ENCODE data around the gene ASB9.
"Not testable (repeated sequence)": the region's sequence is repeated elsewhere in the genome, so short reads cannot be mapped to it uniquely, and the experiment has no call there.

Gene ASB9

DNA sequence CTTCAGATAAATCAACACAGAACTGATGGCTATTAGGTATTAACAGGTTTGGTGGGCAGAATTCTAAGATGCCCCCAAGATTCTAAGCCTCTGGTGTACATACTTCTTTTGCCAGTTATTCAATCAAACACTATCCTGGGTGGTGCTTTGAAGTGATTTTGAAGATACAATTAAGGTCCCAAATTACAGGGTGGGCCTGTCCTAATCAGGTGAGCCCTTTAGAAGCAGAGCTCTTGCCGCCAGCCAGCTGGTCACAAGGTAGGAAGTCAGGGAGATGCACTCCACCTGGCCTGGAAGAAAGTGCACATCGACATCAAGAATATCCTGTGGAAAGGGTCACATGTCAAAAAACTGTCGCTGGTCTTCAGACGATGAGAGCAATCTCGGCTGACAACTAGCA, 29.5 kb downstream of the ASB9 start:
- no peak for DNase-seq

DNA sequence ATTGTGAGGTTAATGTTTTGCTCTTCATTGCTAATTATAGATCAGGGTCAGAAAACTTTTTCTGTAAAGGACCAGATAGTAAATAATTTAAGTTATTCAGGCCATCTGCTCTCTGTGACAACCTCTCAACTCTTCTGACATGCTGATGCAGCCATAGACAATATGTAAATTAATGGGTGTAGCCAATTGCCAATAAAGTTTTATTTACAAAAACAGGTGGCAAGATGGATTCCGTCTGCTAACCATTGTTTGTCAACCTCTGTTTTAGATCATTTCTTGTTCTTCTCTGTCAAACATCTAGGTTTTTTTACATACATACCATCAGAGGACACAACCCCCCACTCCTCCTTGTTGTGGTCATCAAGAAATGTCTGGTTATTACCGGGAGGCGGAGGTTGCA, 33.7 kb downstream of the ASB9 start:
- DNase-seq: no peak

GRCh38 chrX:15235001-15235400, 34.9 kb downstream of the ASB9 start:
- DNase-seq: no peak

GRCh38 chrX:15233416-15234015, 36.4 kb downstream of the ASB9 start:
- DNase-seq: no peak

GRCh38 chrX:15224747-15225146, 45.1 kb downstream of the ASB9 start:
- no peak for DNase-seq

- no peak for DNase-seq
These were observed 48.6 kb downstream of the ASB9 start for GRCh38 chrX:15221321-15221720.

GRCh38 chrX:15217161-15217560, 52.7 kb downstream of the ASB9 start:
- no peak for DNase-seq

DNA sequence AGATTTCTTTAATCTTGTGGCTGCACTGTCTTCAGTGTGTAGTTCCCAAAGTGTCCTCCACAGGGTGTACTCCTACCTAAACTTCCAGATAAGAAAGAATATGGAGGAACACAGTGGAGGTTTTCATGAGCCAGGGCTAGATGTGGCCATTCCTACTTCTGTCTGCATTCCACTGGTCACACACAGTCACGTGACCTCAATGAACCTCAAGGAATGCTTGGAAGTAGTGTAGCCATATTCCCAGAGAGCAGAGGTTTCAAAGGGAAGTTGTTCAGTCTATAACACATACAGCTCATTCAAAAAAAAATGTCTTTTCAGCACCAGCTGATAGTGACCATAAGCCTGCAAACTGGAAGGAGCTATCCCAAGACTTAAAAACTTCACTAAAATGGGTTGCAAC, 53.6 kb downstream of the ASB9 start:
- no peak for DNase-seq

GRCh38 chrX:15215366-15215765, 54.5 kb downstream of the ASB9 start:
- no peak for DNase-seq

- no peak for DNase-seq
These were observed 55.3 kb downstream of the ASB9 start for GRCh38 chrX:15214588-15214987.

GRCh38 chrX:15209096-15209495, 60.8 kb downstream of the ASB9 start:
- no peak for DNase-seq

DNA sequence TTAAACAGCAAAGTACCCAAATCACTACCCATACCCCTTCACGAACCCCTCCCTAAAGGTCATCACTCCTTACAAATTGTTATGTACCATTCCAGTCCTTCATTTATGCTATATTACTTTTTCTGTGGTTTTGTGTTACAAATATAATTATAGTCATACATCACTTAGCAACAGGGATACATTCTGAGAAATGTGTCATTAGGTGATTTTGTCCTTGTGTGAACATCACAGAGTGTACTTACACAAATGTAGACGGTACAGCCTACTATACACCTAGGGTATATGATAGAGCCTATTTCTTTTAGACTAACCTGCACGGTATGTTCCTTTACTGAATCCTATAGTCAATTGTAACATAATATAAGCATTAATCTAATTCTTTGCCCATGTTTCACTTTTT, 61.9 kb downstream of the ASB9 start:
- no peak for DNase-seq

GRCh38 chrX:15207384-15207783, 62.5 kb downstream of the ASB9 start:
- no peak for DNase-seq

GRCh38 chrX:15206306-15206705, 63.6 kb downstream of the ASB9 start:
- no peak for DNase-seq

DNA sequence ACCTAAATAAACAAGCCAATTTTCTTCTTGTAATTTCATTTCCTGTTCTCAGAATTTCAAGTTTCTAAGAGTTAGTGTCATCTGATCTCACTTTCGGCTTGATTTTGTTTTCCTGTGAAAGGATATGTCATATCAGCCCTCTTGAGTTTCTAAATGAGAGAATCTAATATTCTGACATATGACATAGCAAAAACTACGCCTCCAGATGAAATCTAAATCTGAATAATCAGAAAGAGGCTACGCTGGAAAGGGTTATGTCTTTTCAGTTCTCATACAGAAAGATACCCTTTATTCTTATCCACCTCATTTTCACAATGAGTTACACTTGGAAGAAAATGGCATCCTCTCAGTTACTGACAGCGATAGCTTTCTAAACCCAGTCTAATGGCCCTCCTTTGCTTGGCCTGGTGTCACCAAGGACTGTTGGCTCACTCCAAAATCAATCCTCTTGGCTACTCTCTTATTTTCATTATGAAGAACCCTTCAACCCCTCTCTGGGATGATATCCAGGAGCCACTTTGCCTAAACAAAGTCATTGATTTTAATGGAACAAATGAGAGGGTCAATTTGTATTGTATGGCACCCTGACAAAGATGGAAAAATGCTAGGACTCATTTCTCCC, 65.6 kb downstream of the ASB9 start:
- no peak for DNase-seq

DNA sequence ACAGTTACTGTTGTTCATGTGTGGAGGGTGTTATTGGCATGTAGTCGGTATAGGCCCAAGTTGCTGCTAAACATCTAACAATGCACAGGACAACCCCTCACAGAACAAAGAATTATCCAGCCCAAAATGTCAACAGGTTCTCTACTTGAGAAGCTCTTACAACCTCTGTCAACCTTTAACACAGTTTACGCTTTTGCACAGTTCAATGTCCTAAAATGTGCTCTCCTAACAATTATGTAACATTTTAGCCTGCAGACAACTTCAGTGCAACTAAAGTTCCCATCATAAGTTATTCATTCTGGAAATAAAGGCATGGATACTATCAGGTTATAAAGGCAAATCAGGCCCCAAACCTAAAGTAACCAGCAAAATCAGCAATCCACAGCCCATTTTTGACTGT, 66.2 kb downstream of the ASB9 start:
- no peak for DNase-seq

- no peak for DNase-seq
These were observed 67.3 kb downstream of the ASB9 start for GRCh38 chrX:15202454-15203177.

DNA sequence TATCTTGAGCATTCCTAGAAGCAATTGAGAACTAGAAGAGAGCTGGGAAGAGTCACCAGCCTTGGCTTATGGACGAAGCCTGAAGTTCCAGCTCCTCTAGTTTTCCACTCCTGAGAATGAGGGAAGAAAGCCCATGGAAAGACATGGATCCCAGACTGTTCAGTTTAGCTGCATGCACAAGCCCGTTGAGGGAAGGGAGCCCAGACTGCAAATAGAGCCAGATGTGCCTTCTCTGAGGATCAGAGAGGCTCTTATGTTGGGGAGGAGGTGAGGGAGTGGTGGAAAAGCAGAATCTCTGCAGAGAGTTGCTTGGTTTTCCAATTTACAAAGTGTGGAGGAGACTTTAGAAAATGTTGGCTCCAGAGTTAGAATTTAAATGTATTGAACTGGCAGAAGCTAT, 69.0 kb downstream of the ASB9 start:
- DNase-seq: no peak

DNA sequence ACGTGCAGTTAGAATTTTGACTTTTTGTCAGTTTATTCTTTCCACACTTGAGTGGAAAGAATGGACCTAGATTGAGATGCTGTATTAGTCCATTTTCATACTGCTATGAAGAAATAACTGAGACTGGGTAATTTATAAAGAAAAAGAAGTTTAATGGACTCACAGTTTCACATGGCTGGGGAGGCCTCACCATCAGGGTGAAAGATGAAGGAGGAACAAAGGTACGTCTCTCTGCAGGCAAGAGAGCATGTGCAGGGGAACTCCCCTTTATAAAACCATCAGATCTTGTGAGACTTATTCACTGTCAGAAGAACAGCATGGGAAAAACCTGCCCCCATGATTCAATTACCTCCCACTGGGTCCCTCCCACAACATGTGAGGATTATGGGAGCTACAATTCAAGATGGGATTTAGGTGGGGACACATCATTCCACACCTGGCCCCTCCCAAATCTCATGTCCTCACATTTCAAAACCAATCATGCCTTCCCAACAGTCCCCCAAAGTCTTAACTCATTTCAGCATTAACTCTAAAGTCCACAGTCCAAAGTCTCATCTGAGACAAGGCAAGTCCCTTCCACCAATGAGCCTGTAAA, 71.2 kb downstream of the ASB9 start:
- DNase-seq: not testable (repeated sequence)

- no peak for DNase-seq
These were observed 75.7 kb downstream of the ASB9 start for GRCh38 chrX:15194146-15194545.
